SK-N-SH (cell line): Measurements from ENCODE around the gene PDPK1. TPM values are rescaled to one million over a fixed set of nuclear protein-coding genes. Genes with fewer than 3 reads are reported as not detected.

Source experiments
- CTCF ChIA-PET: fragments of 300-600, 350-600 bp; formaldehyde crosslinking; extraction: SDS; loops from one replicate; lab custom pipeline; 2021; lab: Yijun Ruan, JAX
- POLR2A ChIA-PET: fragments of 350-600 bp; sonication (Branson Sonifier 250); formaldehyde crosslinking; extraction: SDS; loops from one replicate; lab custom pipeline; 2020; ENCODE audit warnings: antibody characterized with exemption, inconsistent platforms; lab: Yijun Ruan, JAX
- DNase-seq: peaks from one replicate; pipeline ENCODE4 v3.0.0; 2012
- H2AFZ ChIP-seq: fragments of 200-600 bp; sonication (generic); 2 replicates; pipeline ENCODE4 v1.8.1; 2016; ENCODE audit warnings: antibody characterized with exemption, mild to moderate bottlenecking, low read depth
- H3F3A ChIP-seq: fragments of 200-600 bp; sonication (generic); replicated peaks from 2 replicates; pipeline ENCODE3; 2016; ENCODE audit warnings: antibody characterized with exemption, mild to moderate bottlenecking; ENCODE audit not compliant: insufficient read depth
- H3K27ac ChIP-seq, 2 experiments: fragments of 200-500 bp in 1 of 2; fragments of 200-600 bp in 1 of 2; sonication (Bioruptor generic) in 1 of 2; sonication (generic), shearing (Covaris generic) in 1 of 2; 2 replicates each; pipeline versions ENCODE4 v1.5.1 to v1.6.1; 2014 to 2016; ENCODE audit warnings: low read depth in 2 of 2, inconsistent platforms in 1 of 2, low read length in 1 of 2, mild to moderate bottlenecking in 1 of 2, mixed read lengths in 1 of 2
- H3K27me3 ChIP-seq: fragments of 200-600 bp; sonication (generic), shearing (Covaris generic); 2 replicates; pipeline ENCODE4 v1.6.1; 2016; ENCODE audit warnings: mixed run types; ENCODE audit not compliant: insufficient read depth
- H3K36me3 ChIP-seq, 2 experiments: fragments of 200-500 bp in 1 of 2; fragments of 200-600 bp in 1 of 2; sonication (Bioruptor generic) in 1 of 2; sonication (generic) in 1 of 2; replicated peaks in 1 of 2; 2 replicates each; pipeline versions ENCODE3 to v1.5.1; 2014 to 2016; ENCODE audit warnings: low read length in 1 of 2, mild to moderate bottlenecking in 1 of 2; ENCODE audit not compliant: insufficient read depth in 2 of 2, control insufficient read depth in 1 of 2
- H3K4me1 ChIP-seq, 2 experiments: fragments of 200-500 bp in 1 of 2; fragments of 200-600 bp in 1 of 2; sonication (Bioruptor generic) in 1 of 2; sonication (generic), shearing (Covaris generic) in 1 of 2; 2 replicates each; pipeline versions ENCODE4 v1.5.1 to v1.6.1; 2014 to 2016; ENCODE audit warnings: low read depth in 1 of 2, low read length in 1 of 2, mixed run types in 1 of 2; ENCODE audit not compliant: insufficient read depth in 2 of 2, control insufficient read depth in 1 of 2
- H3K4me2 ChIP-seq: fragments of 200-600 bp; sonication (generic), shearing (Covaris generic); 2 replicates; pipeline ENCODE4 v1.6.1; 2017; ENCODE audit warnings: mixed run types
- H3K4me3 ChIP-seq, 2 experiments: fragments of 200-500 bp in 1 of 2; fragments of 200-600 bp in 1 of 2; sonication (Bioruptor generic) in 1 of 2; sonication (generic), shearing (Covaris generic) in 1 of 2; 2 replicates each; pipeline versions ENCODE4 v1.5.1 to v1.8.1; 2014 to 2016; ENCODE audit warnings: low read depth in 2 of 2, inconsistent platforms in 1 of 2, low read length in 1 of 2, mild to moderate bottlenecking in 1 of 2, mixed read lengths in 1 of 2, moderate library complexity in 1 of 2
- H3K79me2 ChIP-seq: fragments of 200-600 bp; sonication (generic); 2 replicates; pipeline ENCODE4 v1.8.1; 2017; ENCODE audit warnings: mild to moderate bottlenecking; ENCODE audit not compliant: insufficient read depth
- H3K9ac ChIP-seq: fragments of 200-600 bp; sonication (generic); 2 replicates; pipeline ENCODE4 v1.6.1; 2017; ENCODE audit warnings: mixed run types
- H3K9me2 ChIP-seq: fragments of 200-600 bp; sonication (generic); 2 replicates; pipeline ENCODE4 v1.6.1; 2017; ENCODE audit warnings: mixed run types
- H3K9me3 ChIP-seq: fragments of 200-600 bp; sonication (generic); 2 replicates; pipeline ENCODE4 v1.6.1; 2017; ENCODE audit warnings: mixed run types, mild to moderate bottlenecking, moderate library complexity
- H4K20me1 ChIP-seq: fragments of 200-600 bp; sonication (generic); 2 replicates; pipeline ENCODE4 v1.6.1; 2017; ENCODE audit warnings: mild to moderate bottlenecking, mixed run types; ENCODE audit not compliant: insufficient read depth
- CHD2 ChIP-seq: fragments of 150-350 bp; IDR thresholded peaks from 2 replicates; pipeline ENCODE4 v1.6.1; 2018; ENCODE audit warnings: low read length; ENCODE audit not compliant: partially characterized antibody
- ELF1 ChIP-seq: IDR thresholded peaks from 2 replicates; pipeline ENCODE4 v1.4.0; 2012
- EZH2phosphoT487 ChIP-seq: fragments of 200-600 bp; sonication (generic); IDR thresholded peaks from 2 replicates; pipeline ENCODE4 v1.6.1; 2017; ENCODE audit warnings: low read depth, mixed run types, mild to moderate bottlenecking, antibody characterized with exemption, moderate library complexity, borderline replicate concordance
- FOXJ3 ChIP-seq: sonication (generic); formaldehyde crosslinking; IDR thresholded peaks from 2 replicates; pipeline ENCODE4 v1.5.1; 2020; ENCODE audit warnings: mild to moderate bottlenecking, missing genetic modification reagents
- FOXM1 ChIP-seq: IDR thresholded peaks from 2 replicates; pipeline ENCODE4 v1.4.0; 2012; ENCODE audit warnings: low read depth, mild to moderate bottlenecking
- GABPA ChIP-seq: IDR thresholded peaks from 2 replicates; pipeline ENCODE4 v1.4.0; 2012; ENCODE audit warnings: low read depth, mild to moderate bottlenecking
- MXI1 ChIP-seq: IDR thresholded peaks from 2 replicates; pipeline ENCODE4 v1.6.1; 2012; ENCODE audit warnings: mild to moderate bottlenecking, low read depth, low read length, improper control_type of control experiment
- NFIC ChIP-seq: IDR thresholded peaks from 2 replicates; pipeline ENCODE4 v1.4.0; 2012; ENCODE audit warnings: borderline replicate concordance
- NRF1 ChIP-seq: IDR thresholded peaks from 2 replicates; pipeline ENCODE4 v1.6.1; 2012; ENCODE audit warnings: low read depth, mild to moderate bottlenecking, low read length
- POLR2AphosphoS5 ChIP-seq: IDR thresholded peaks from 2 replicates; pipeline ENCODE4 v1.6.1; 2012; ENCODE audit warnings: low read depth, low read length
- TAF1 ChIP-seq: IDR thresholded peaks from 2 replicates; pipeline ENCODE4 v1.6.1; 2012; ENCODE audit warnings: low read depth, mild to moderate bottlenecking, low read length, moderate library complexity, borderline replicate concordance
- TCF12 ChIP-seq: IDR thresholded peaks from 2 replicates; pipeline ENCODE4 v1.4.0; 2012
- TEAD4 ChIP-seq: IDR thresholded peaks from 2 replicates; pipeline ENCODE4 v1.4.0; 2012; ENCODE audit warnings: mild to moderate bottlenecking, borderline replicate concordance; ENCODE audit not compliant: insufficient read depth
- YY1 ChIP-seq: IDR thresholded peaks from 2 replicates; pipeline ENCODE4 v1.4.0; 2012; ENCODE audit warnings: low read depth, mild to moderate bottlenecking
- WGBS: methylation state at CpG from one replicate; pipeline ENCODE4 v1.1.6; 2017; ENCODE audit warnings: low lambda C conversion rate; 5-methylcytosine and 5-hydroxymethylcytosine counted together
- polyA plus RNA-seq, 3 experiments: library from polyadenylated mRNA; depleted of rRNA; stranded (reverse); fragments of >200 nt; gene quantifications; 2 replicates each; pipeline ENCODE4 v1.2.3, GENCODE V29; 2012
- TF ChIP-seq, protein P1 (sequence below): IDR thresholded peaks from 2 replicates; pipeline ENCODE4 v1.6.1; 2012; ENCODE audit warnings: mild to moderate bottlenecking, low read depth, low read length, moderate library complexity
- TF ChIP-seq, protein P2 (sequence below): fragments of 150-350 bp; IDR thresholded peaks from 2 replicates; pipeline ENCODE4 v1.6.1; 2017; ENCODE audit warnings: antibody characterized with exemption, low read length, low read depth, borderline replicate concordance
- TF ChIP-seq, protein P3 (sequence below): IDR thresholded peaks from 2 replicates; pipeline ENCODE4 v1.4.0; 2012; ENCODE audit warnings: low read depth, borderline replicate concordance
- TF ChIP-seq, protein P4 (sequence below): fragments of 200-600 bp; sonication (generic); IDR thresholded peaks from 2 replicates; pipeline ENCODE4 v1.6.1; 2017; ENCODE audit warnings: antibody characterized with exemption, mild to moderate bottlenecking, moderate library complexity

Gene PDPK1
- polyA plus RNA-seq, 1 of the 3 experiments (the other 2 are of a cell fraction) = 22.0 TPM

DNA sequence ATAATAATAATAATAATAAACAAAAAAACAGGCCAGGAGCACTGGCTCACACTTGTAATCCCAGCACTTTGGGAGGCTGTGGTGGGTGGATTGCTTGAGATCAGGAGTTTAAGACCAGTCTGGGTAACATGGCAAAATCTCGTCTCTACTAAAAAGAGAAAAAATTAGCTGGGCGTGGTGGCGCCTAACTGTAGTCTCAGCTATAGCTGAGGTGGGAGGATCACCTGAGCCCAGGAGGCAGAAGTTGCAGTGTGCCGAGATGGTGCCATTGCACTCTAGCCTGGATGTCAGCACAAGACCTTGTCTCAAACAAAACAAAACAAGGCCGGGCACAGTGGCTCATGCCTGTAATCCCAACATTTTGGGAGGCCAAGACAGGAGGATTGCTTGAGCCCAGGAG lies 42.8 kb upstream of the PDPK1 start:
- no peak overlapping the region for H3K4me3 ChIP-seq
- H3K4me2 ChIP-seq = no peak overlapping the region
- 98% methylated on average over 5 of the region's 5 CpGs for WGBS
- no peaks in the 10 kb centered on the region for H3K9me2 ChIP-seq
- H3K27me3 ChIP-seq = no peaks in the 10 kb centered on the region
- H3K36me3 ChIP-seq = peaks cover 0 to 16% of the 10 kb centered on the region in 2 experiments
- H3F3A ChIP-seq = no peaks in the 10 kb centered on the region
- DNase-seq = no peak
- H2AFZ ChIP-seq = no peak overlapping the region
- H3K4me1 ChIP-seq = peaks cover 0 to 17% of the 10 kb centered on the region in 2 experiments; a peak in 1 of 4 replicates
- ChIA-PET CTCF (interaction anchor here (1.4 kb wide), 1 partner anchor 22 kb away, joined by 3 read pairs; no protein-coding TSS in a partner anchor), POLR2A (no interaction called here)
- H3K79me2 ChIP-seq = no peaks in the 10 kb centered on the region
- H3K9ac ChIP-seq = no peak overlapping the region
- H4K20me1 ChIP-seq = no peaks in the 10 kb centered on the region
- H3K27ac ChIP-seq = no peak overlapping the region
- no peak for TF ChIP-seq TEAD4
- no peak for TF ChIP-seq TCF12
- TF ChIP-seq POLR2AphosphoS5 = no peak
- TF ChIP-seq, protein P1, sequence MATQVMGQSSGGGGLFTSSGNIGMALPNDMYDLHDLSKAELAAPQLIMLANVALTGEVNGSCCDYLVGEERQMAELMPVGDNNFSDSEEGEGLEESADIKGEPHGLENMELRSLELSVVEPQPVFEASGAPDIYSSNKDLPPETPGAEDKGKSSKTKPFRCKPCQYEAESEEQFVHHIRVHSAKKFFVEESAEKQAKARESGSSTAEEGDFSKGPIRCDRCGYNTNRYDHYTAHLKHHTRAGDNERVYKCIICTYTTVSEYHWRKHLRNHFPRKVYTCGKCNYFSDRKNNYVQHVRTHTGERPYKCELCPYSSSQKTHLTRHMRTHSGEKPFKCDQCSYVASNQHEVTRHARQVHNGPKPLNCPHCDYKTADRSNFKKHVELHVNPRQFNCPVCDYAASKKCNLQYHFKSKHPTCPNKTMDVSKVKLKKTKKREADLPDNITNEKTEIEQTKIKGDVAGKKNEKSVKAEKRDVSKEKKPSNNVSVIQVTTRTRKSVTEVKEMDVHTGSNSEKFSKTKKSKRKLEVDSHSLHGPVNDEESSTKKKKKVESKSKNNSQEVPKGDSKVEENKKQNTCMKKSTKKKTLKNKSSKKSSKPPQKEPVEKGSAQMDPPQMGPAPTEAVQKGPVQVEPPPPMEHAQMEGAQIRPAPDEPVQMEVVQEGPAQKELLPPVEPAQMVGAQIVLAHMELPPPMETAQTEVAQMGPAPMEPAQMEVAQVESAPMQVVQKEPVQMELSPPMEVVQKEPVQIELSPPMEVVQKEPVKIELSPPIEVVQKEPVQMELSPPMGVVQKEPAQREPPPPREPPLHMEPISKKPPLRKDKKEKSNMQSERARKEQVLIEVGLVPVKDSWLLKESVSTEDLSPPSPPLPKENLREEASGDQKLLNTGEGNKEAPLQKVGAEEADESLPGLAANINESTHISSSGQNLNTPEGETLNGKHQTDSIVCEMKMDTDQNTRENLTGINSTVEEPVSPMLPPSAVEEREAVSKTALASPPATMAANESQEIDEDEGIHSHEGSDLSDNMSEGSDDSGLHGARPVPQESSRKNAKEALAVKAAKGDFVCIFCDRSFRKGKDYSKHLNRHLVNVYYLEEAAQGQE = no peak
- TF ChIP-seq MXI1 = no peak
- TF ChIP-seq NRF1 = no peak
- no peak for TF ChIP-seq FOXM1
- H3K9me3 ChIP-seq = no peaks in the 10 kb centered on the region

DNA sequence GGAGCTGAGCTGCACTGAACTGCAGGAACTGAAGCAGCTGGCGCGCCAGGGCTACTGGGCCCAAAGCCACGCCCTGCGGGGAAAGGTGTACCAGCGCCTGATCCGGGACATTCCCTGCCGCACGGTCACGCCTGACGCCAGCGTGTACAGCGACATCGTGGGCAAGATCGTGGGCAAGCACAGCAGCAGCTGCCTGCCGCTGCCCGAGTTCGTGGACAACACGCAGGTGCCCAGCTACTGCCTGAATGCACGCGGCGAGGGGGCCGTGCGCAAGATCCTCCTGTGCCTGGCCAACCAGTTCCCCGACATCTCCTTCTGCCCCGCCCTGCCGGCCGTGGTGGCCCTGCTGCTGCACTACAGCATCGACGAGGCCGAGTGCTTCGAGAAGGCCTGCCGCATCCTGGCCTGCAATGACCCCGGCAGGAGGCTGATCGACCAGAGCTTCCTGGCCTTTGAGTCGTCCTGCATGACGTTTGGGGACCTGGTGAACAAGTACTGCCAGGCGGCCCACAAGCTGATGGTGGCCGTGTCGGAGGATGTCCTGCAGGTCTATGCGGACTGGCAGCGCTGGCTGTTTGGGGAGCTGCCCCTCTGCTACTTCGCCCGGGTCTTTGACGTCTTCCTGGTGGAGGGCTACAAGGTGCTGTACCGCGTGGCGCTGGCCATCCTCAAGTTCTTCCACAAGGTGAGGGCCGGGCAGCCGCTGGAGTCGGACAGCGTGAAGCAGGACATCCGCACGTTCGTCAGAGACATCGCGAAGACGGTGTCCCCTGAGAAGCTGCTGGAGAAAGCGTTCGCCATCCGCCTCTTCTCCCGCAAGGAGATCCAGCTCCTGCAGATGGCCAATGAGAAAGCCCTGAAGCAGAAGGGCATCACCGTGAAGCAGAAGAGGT lies 41.4 kb upstream of the PDPK1 start:
- ChIA-PET CTCF (interaction anchor here (1.0 to 1.3 kb wide), 3 partner anchors 14 to 68 kb away, joined by 3 read pairs; partner anchors contain the start of gene TEDC2), POLR2A (interaction anchor here (0.6 to 0.8 kb wide), 2 partner anchors 14 to 28 kb away, joined by 5 to 6 read pairs; no protein-coding TSS in a partner anchor)
- 95% methylated on average over 46 of the region's 62 CpGs for WGBS
- Histone ChIP-seq H3F3A (no peaks in the 10 kb centered on the region), H3K79me2 (no peaks in the 10 kb centered on the region), H3K27ac (peak overlapping the region in 1 of 2 experiments; percentile 72; a peak in 1 of 4 replicates), H3K9ac (no peak overlapping the region), H3K27me3 (no peaks in the 10 kb centered on the region), H3K4me1 (peaks cover 0 to 22% of the 10 kb centered on the region in 2 experiments; a peak in 1 of 4 replicates), H2AFZ (no peak overlapping the region), H3K4me2 (no peak overlapping the region), H3K9me2 (no peaks in the 10 kb centered on the region), H3K4me3 (no peak overlapping the region), H3K36me3 (peaks cover 0 to 16% of the 10 kb centered on the region in 2 experiments), H4K20me1 (0 out of 2 replicates have a peak, but pooled peaks cover 4% of the 10 kb centered on the region), H3K9me3 (no peaks in the 10 kb centered on the region)
- DNase-seq = no peak
- TF ChIP-seq GABPA = no peak
- TF ChIP-seq NFIC = no peak
- TF ChIP-seq, protein P2, sequence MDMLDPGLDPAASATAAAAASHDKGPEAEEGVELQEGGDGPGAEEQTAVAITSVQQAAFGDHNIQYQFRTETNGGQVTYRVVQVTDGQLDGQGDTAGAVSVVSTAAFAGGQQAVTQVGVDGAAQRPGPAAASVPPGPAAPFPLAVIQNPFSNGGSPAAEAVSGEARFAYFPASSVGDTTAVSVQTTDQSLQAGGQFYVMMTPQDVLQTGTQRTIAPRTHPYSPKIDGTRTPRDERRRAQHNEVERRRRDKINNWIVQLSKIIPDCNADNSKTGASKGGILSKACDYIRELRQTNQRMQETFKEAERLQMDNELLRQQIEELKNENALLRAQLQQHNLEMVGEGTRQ = no peak
- TF ChIP-seq, protein P3, sequence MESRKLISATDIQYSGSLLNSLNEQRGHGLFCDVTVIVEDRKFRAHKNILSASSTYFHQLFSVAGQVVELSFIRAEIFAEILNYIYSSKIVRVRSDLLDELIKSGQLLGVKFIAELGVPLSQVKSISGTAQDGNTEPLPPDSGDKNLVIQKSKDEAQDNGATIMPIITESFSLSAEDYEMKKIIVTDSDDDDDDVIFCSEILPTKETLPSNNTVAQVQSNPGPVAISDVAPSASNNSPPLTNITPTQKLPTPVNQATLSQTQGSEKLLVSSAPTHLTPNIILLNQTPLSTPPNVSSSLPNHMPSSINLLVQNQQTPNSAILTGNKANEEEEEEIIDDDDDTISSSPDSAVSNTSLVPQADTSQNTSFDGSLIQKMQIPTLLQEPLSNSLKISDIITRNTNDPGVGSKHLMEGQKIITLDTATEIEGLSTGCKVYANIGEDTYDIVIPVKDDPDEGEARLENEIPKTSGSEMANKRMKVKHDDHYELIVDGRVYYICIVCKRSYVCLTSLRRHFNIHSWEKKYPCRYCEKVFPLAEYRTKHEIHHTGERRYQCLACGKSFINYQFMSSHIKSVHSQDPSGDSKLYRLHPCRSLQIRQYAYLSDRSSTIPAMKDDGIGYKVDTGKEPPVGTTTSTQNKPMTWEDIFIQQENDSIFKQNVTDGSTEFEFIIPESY = no peak
- no peak for TF ChIP-seq TEAD4
- TF ChIP-seq YY1 = no peak
- no peak for TF ChIP-seq CHD2
- TF ChIP-seq, protein P4, sequence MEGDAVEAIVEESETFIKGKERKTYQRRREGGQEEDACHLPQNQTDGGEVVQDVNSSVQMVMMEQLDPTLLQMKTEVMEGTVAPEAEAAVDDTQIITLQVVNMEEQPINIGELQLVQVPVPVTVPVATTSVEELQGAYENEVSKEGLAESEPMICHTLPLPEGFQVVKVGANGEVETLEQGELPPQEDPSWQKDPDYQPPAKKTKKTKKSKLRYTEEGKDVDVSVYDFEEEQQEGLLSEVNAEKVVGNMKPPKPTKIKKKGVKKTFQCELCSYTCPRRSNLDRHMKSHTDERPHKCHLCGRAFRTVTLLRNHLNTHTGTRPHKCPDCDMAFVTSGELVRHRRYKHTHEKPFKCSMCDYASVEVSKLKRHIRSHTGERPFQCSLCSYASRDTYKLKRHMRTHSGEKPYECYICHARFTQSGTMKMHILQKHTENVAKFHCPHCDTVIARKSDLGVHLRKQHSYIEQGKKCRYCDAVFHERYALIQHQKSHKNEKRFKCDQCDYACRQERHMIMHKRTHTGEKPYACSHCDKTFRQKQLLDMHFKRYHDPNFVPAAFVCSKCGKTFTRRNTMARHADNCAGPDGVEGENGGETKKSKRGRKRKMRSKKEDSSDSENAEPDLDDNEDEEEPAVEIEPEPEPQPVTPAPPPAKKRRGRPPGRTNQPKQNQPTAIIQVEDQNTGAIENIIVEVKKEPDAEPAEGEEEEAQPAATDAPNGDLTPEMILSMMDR = no peak
- no peak for TF ChIP-seq FOXJ3 (CRISPR knock-in tag)
- no peak for TF ChIP-seq MXI1
- TF ChIP-seq TAF1 = no peak
- no peak for TF ChIP-seq EZH2phosphoT487
- no peak for TF ChIP-seq ELF1
- TF ChIP-seq TCF12 = no peak
